ELF-1 (cell line): ENCODE data around the gene ZBTB47.

Source experiments
- DNase-seq: peaks from one replicate; pipeline ENCODE4 v3.0.0-alpha.2; 2016; ENCODE audit warnings: low read depth, low spot score

The ZBTB47 gene

GRCh38 chr3:42665050-42665878, 11.8 kb downstream of the ZBTB47 start:
- no peak for DNase-seq

- DNase-seq = no peak
Observed at GRCh38 chr3:42666022-42666421, 12.5 kb downstream of the ZBTB47 start.

DNA sequence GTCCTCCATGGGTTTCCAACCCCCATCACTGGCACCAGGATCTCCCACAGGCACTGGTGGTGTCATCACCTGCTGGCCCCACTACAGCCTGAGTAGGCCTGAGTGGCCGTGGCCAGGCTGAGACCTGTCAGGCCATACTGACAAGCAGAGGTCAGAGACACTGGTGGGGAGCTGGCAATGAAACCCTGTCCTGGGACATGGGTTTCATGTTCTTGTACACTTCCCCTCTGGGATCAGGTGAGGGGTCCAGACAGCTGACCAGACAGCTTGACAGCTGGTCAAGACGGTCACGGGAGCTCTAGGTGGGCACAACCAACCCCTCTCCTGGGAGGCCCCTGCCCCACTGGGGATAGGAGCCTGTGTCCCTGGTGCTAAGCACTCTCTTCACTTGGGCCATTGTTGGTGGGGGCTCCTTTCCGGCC, 13.1 kb downstream of the ZBTB47 start:
- DNase-seq = no peak

- no peak for DNase-seq
Observed at GRCh38 chr3:42667096-42667522, 13.6 kb downstream of the ZBTB47 start.

DNA sequence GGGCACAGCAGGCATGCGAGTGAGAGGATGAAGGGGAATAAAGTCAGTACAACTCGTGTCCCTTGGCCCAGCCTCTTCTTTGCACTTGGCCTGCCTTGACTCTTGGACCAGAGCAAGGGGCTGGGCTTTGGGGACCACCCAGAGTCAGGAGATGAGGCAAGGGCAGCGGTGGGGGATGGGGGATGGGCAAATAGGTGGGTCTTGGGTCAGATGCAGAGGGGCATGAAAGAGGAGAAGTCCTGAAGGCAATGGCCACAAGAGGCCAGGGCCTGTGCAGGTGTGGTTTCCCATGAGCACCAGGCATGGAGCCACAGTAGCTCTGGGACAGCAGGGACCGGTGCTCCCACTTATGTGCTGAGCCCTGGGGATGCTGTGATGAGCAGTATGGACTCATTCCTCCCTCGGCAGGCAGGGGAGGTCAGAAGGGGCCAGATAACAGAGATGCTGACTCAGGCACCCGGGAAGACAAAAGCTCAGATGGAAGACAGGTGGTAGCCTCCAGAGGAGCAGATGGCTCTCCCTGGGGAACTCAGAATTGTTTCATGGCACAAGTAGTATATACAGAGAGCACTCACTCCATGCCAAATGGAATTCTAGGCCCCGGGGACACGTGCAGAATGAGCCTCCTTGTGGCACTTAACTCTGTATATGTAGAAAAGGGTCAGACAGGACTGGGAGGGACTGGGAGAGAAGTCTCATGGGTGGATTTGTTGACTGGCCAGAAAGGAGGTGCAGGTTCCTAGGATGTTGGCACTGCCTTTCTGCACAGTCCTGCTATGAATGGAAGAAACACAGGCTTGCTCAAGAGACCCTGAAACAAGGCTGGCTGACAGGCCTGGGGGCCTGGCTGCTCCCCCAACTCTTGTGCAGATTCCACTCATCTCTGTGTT, 14.3 kb downstream of the ZBTB47 start:
- DNase-seq = no peak

GRCh38 chr3:42668413-42668760, 14.9 kb downstream of the ZBTB47 start:
- no peak for DNase-seq

DNA sequence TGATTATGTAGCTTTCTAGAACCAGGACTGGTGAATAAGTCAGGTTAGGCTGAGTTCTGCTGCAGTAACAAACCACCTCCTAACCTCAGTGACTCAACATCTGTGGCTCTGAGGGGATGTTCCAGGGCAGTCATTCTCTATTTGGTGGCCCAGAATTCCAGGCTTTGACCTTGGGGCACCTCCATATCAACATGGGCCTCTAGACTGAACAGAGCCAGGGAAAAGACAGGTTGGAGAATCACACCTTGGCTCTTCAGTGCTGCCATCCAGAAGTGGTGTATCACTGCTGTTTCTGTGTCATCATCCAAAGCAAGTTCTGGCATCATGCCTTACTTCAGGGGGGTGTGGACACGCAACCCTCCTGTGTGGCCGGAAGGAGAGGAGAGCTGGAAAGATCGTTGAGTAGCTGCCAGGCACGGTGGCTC, 15.3 kb downstream of the ZBTB47 start:
- DNase-seq = no peak

- no peak for DNase-seq
Observed at GRCh38 chr3:42670051-42670576, 16.6 kb downstream of the ZBTB47 start.

DNA sequence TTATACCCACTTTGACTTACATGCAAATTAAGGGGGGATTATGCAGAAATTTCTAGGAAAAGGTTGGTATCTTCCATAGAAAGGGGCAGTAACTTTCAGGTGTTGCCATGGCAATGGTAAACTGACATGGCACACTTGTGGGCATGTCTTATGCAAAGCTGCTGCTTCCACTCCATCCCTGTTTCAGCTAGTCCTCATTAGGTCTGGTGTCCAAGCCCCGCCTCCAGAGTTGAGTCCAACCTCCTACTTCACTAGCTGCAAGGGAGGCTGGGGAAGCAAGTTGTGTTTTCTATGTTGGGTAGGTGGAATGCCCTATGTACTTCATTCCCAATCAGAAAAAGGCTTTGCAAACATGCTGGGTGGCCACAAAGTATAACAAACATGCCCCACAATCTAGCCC, 17.2 kb downstream of the ZBTB47 start:
- no peak for DNase-seq

GRCh38 chr3:42672515-42672914, 19.0 kb downstream of the ZBTB47 start:
- no peak for DNase-seq

GRCh38 chr3:42673082-42673481, 19.6 kb downstream of the ZBTB47 start:
- DNase-seq = no peak

DNA sequence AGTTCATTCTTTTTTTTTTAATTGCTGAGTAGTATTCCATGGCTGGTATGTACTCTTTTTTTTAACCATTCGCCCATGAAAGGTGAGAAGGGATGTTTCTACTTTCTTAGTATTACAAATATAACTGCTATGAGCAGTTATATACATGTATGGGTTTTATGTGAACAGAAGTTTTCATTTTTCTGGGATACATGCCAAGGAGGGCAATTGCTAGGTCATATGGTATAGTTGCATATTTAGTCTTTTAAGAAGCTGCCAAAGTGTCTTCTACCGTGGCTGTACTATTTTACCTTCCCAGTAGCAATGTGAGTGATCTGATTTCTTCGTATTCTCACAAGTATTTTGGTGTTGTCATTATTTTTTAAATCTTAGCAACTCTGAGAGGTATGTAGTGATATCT, 20.6 kb downstream of the ZBTB47 start:
- no peak for DNase-seq

GRCh38 chr3:42675909-42676308, 22.4 kb downstream of the ZBTB47 start:
- DNase-seq = no peak

GRCh38 chr3:42678447-42678846, 24.9 kb downstream of the ZBTB47 start:
- DNase-seq = no peak

DNA sequence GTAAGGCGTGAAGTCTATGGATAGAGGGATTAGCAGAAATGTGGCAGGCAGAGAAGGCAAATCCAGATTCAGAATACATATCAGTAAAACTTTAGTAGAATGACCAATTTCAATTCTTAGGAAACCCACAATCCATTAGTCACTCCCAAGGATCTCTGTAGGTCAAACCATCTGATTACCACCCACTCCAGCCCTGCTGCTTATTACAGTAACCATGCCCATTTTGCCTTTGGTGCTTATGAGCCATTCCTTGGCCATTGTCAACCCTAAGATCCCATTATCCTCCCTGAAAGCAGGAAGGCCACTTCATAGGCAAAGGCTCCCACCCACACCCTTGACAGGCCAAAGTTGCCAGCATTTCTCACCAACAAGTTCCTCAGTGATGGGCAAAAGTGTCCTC, 26.8 kb downstream of the ZBTB47 start:
- DNase-seq = no peak

GRCh38 chr3:42680806-42681205, 27.3 kb downstream of the ZBTB47 start:
- DNase-seq = no peak

- DNase-seq = no peak
Observed at GRCh38 chr3:42681361-42682038, 28.0 kb downstream of the ZBTB47 start.

DNA sequence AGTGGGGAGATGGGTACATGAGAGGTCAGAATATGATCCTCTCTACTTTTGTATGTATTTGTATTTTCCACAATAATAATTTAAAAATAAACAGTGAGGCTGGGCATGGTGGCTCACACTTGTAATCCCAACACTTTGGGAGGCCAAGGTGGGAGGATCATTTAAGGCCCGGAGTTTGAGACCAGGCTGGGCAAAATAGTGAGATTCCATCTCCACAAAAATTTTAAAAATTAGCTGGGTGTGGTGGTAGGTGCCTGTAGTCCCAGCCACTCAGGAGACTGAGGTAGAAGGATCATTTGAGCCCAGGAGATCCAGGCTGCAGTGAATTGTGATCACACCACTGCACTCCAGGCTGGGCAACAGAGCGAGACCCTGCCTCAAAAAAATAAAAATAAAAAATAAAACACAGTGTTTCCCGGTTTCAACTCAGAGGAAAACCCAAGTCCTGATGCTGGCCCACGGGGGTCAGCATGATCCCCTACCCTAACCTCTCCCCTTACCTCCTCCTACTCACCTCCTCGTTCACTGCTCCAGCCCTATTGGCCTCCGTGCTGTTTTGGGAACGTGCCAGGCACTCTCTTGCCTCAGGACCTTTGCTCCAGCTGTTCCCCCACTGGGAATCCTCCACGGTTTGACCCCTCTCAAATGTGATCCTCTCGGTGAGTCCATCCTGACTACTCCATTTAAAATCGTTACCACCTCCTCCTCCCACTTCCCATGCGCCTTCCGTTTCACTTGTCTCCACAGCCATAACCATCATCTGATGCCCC, 29.0 kb downstream of the ZBTB47 start:
- DNase-seq = no peak

- DNase-seq = peak; percentile 56
Observed at GRCh38 chr3:42683875-42684598, 30.5 kb downstream of the ZBTB47 start.

DNA sequence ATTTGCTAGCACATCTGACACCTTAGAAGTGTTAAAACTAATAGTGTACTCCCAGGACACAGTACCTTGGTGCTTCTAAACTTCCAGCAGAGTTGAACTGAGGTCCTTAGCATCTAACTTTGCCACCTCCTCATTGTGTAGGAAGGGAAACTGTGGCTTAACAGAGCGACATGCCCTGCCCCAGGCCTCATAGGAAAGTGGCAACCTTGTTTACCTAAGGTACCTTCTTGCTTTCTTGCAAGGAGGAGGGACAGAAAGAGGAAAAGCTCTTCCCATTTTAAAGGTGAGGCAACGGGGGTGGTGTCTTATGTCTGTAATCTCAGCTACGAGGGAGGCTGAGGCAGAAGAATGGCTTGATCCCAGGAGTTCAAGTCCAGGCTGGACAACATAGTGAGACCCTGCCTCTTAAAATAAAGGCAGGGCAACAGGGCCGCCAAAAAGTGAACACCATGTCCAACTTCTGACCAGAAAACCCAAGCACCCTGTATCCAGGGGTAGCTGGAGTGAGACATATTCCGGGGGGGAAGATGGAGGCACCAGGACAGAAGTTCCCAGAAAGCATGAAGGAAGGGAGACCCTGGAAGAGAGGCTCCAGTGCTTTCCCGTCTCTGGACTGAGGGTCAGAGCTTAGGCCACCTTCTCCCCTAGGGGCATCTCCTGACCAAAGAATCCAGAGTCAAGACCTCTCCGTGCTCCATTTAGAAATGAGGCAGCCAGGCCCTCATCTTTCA, 31.3 kb downstream of the ZBTB47 start:
- DNase-seq = no peak
